HFFc6 (cell line): ENCODE data around the gene ZNF592. TPM values are rescaled to one million over a fixed set of nuclear protein-coding genes. Genes with fewer than 3 reads are reported as not detected.

Experiments
- DNase-seq: peaks from one replicate; pipeline ENCODE4 v3.0.0-alpha.2; 2018
- H3K27ac Mint-ChIP-seq: 2 replicates; pipeline ENCODE4 v1.8.0; 2020; ENCODE audit warnings: mild to moderate bottlenecking, mixed read lengths
- H3K27me3 Mint-ChIP-seq: 2 replicates; pipeline ENCODE4 v1.8.0; 2021; ENCODE audit warnings: mild to moderate bottlenecking, moderate library complexity, mixed read lengths; ENCODE audit not compliant: insufficient read depth
- H3K36me3 Mint-ChIP-seq: 2 replicates; pipeline ENCODE4 v1.8.0; 2021; ENCODE audit warnings: low read depth, mixed read lengths
- H3K4me1 Mint-ChIP-seq: 2 replicates; pipeline ENCODE4 v1.8.0; 2020; ENCODE audit warnings: low read depth, mixed read lengths
- H3K4me3 Mint-ChIP-seq: 2 replicates; pipeline ENCODE4 v1.8.0; 2020; ENCODE audit warnings: mild to moderate bottlenecking, moderate library complexity, mixed read lengths
- H3K9me3 Mint-ChIP-seq: 2 replicates; pipeline ENCODE4 v1.8.0; 2020; ENCODE audit warnings: mild to moderate bottlenecking, mixed read lengths
- CTCF ChIP-seq: fragments of 200-600 bp; sonication (generic); IDR thresholded peaks from 2 replicates; pipeline ENCODE4 v1.5.0; 2021; ENCODE audit warnings: antibody characterized with exemption, mild to moderate bottlenecking
- total RNA-seq, 6 experiments: library from RNA; stranded (reverse); fragmentation: NEBNext Ultra II Directional; extraction: Animal tissue kit (Norgen Biotek cat#: 25700); gene quantifications; 2 replicates in 1 of 6; 3 replicates in 5 of 6; pipeline ENCODE4 v1.2.3, GENCODE V29; 2021

Gene ZNF592
- total RNA-seq, 6 experiments from 2014 or later = 15.4 to 19.0 (median 17.6) TPM

DNA sequence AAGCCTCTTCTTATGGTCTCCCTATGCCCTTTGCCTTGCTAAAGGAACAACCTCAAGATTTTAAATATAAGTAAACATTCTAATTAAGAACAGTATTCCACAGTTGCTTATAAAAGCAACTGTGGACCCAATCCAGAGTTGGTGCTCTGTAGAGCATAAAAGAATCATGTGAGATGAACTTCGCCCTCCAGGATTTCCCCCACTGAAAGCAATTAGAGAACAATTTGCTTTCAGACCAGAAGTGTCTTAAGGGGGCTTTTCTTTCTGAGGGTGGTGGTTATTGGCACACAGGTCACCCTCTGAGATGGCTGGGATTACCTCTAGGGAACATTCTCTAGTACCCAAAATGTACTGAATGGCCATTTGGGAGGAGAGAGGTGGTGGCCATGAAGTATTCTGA, 10.6 kb downstream of the ZNF592 start:
- DNase-seq = no peak
- Mint-ChIP-seq H3K9me3 (no peaks in the 10 kb centered on the region), H3K36me3 (no peaks in the 10 kb centered on the region; the same call in 1 of the 2 replicates), H3K27me3 (peaks cover 2% of the 10 kb centered on the region; the same call in 1 of the 2 replicates), H3K4me1 (peaks cover 23% of the 10 kb centered on the region), H3K4me3 (no peak overlapping the region), H3K27ac (no peak overlapping the region)
- TF ChIP-seq CTCF = no peak

DNA sequence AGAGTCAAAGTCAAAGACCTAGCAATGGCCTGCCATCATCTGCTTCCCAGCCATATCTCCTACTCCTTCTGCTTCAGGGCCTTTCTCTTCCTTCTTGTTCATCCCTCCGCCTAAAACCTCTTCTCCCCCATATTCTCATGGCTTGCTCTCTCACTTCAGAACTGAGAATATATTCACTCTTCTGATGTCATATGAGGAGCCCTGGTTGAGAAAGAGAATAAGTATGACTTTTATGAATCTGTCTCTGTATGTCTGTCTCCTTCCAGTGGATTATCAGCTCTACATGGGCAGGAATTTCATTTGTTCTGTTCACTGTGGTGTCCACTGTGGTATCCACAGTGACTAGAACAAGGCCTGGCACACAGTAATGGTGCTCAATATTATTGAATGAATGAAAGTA, 11.8 kb downstream of the ZNF592 start:
- H3K27me3 Mint-ChIP-seq = peaks cover 2% of the 10 kb centered on the region; the same call in 1 of the 2 replicates
- peaks cover 23% of the 10 kb centered on the region for H3K4me1 Mint-ChIP-seq
- no peaks in the 10 kb centered on the region for H3K9me3 Mint-ChIP-seq
- no peak overlapping the region for H3K4me3 Mint-ChIP-seq
- no peak overlapping the region for H3K27ac Mint-ChIP-seq
- TF ChIP-seq CTCF = no peak
- DNase-seq = no peak
- H3K36me3 Mint-ChIP-seq = peaks cover 6% of the 10 kb centered on the region

DNA sequence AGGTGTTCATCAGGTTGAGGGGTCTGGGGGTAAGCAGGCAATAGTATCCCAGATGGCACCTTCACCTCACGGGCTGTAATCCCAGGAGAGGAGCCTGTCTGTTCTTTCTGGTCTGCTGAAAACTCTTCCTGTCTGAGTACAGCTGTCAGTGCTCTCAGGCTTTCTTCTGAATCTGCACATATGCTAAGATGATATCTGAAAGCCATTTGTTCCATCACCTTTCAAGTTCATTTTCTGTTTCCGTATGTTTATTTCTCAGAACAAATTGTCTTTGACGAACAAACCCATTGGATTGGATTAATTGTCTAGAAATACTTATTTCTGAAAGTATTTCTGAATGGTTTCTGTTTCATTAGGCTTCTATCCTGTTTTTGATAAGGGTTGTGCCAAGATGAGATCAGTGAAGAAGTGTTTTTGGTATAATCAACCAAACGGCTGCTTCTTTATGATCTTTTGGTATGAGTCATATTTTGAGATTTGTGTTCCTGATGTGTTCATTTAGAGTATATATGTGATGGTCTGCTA, 13.3 kb downstream of the ZNF592 start:
- no peak for TF ChIP-seq CTCF
- H3K27me3 Mint-ChIP-seq = no peaks in the 10 kb centered on the region; the same call in 1 of the 2 replicates
- H3K4me1 Mint-ChIP-seq = peaks cover 21% of the 10 kb centered on the region
- no peak overlapping the region for H3K4me3 Mint-ChIP-seq
- H3K36me3 Mint-ChIP-seq = peaks cover 11% of the 10 kb centered on the region
- H3K27ac Mint-ChIP-seq = no peak overlapping the region
- DNase-seq = no peak
- H3K9me3 Mint-ChIP-seq = no peaks in the 10 kb centered on the region

DNA sequence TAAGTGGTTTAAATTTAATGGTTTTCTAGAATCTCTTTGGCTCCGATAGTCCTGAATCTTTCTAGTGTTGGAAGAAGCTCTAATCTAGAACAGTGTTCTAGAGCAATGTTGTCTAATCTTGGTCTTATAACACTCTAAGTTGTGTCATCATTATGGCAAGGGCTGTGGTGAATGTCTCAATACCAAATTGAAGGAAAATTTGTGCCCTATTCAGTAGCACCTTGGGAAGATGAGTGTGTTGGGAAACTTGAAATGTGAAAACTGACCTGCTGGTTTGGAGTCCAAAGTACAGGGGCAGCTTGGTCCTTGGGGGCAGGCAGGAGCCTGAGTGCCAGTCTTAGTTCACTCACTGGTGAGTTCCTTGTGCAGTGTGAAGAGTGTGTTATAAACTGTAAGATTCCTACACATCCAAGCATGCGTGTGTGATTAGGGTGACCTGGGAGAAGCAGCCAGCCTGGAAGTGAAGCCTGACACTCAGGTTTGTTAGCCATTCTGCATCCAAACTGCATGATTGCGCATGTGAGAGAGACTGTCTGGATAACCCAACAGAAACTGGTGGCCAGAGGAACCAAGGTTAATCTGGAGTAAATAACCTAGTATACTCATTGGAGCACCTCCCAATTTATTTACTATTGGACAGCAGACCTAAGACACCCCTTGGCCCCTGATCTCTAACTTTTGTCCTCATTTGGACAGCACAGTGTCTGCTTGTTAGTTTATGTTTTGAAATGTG, 14.6 kb downstream of the ZNF592 start:
- Mint-ChIP-seq H3K9me3 (no peaks in the 10 kb centered on the region), H3K4me1 (peaks cover 18% of the 10 kb centered on the region), H3K27me3 (no peaks in the 10 kb centered on the region; the same call in 1 of the 2 replicates), H3K36me3 (peaks cover 11% of the 10 kb centered on the region), H3K27ac (no peak overlapping the region), H3K4me3 (no peak overlapping the region)
- no peak for DNase-seq
- no peak for TF ChIP-seq CTCF

DNA sequence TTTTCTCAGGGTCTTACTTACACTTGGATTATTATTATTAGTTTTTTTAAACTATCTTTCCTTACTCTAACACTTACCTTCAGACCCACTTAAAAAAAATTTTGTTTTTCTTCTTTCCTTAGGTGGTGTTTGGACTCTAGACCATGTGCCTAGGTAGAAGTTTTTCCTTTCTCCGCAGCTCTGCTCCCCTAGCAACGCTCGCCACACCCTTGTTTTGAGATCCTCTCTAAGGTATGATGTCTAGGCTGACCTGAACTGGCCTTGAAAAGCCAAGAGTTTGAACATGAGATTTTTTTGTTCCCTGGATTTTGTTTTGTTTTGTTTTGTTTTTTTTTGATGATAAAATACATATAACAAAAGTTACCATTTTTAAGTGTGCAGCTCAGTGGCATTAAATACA, 16.2 kb downstream of the ZNF592 start:
- H3K27ac Mint-ChIP-seq = no peak overlapping the region
- peaks cover 18% of the 10 kb centered on the region for H3K36me3 Mint-ChIP-seq
- H3K27me3 Mint-ChIP-seq = no peaks in the 10 kb centered on the region; the same call in 1 of the 2 replicates
- peaks cover 13% of the 10 kb centered on the region for H3K4me1 Mint-ChIP-seq
- no peak for DNase-seq
- no peak for TF ChIP-seq CTCF
- no peaks in the 10 kb centered on the region for H3K9me3 Mint-ChIP-seq
- H3K4me3 Mint-ChIP-seq = no peak overlapping the region
